PC-3 (cell line): ENCODE results near the gene TMEM163. TPM values are rescaled to one million over a fixed set of nuclear protein-coding genes. Genes with fewer than 3 reads are reported as not detected.

ENCODE experiments used
- ATAC-seq: fragments of 200-7000 bp; cut with Tn5 transposase; 2 replicates; pipeline ENCODE4 v1.9.1; 2020; ENCODE audit warnings: mild to moderate bottlenecking, moderate library complexity
- BruUV-seq: library from RNA; stranded (reverse); fragments of 400-500 nt; replicated peaks from 2 replicates; lab custom pipeline; 2021; lab: Mats Ljungman, UMichigan
- CTCF ChIA-PET: fragments of 300-600 bp; sonication (Branson Sonifier 250); formaldehyde crosslinking; loops from one replicate; lab custom pipeline; 2022; ENCODE audit warnings: antibody characterized with exemption; lab: Charles Lee
- POLR2A ChIA-PET: fragments of 300-600 bp; sonication (Branson Sonifier 250); formaldehyde crosslinking; loops from one replicate; lab custom pipeline; 2022; ENCODE audit warnings: antibody characterized with exemption; ENCODE audit not compliant: unreplicated experiment; lab: Charles Lee
- DNase-seq: peaks from one replicate; pipeline ENCODE4 v3.0.0-alpha.2; 2015
- H2AFZ ChIP-seq: fragments of 300-600 bp; sonication (generic); 2 replicates; pipeline ENCODE4 v1.6.0; 2016; ENCODE audit warnings: antibody characterized with exemption, low read length
- H3F3A ChIP-seq: fragments of 300-600 bp; sonication (generic); one replicate; pipeline ENCODE4 v1.6.0; 2017; ENCODE audit warnings: antibody characterized with exemption, low read length, control low read depth, mild to moderate bottlenecking; ENCODE audit not compliant: unreplicated experiment
- H3K27ac ChIP-seq: fragments of 300-600 bp; sonication (generic); 2 replicates; pipeline ENCODE4 v1.5.1; 2016; ENCODE audit warnings: mild to moderate bottlenecking, low read length
- H3K27me3 ChIP-seq: fragments of 300-600 bp; sonication (generic); 2 replicates; pipeline ENCODE4 v1.6.1; 2016; ENCODE audit warnings: low read length, mixed read lengths
- H3K36me3 ChIP-seq: fragments of 300-600 bp; sonication (generic); 2 replicates; pipeline ENCODE4 v1.6.1; 2016; ENCODE audit warnings: low read depth, mixed run types, low read length, mixed read lengths
- H3K4me1 ChIP-seq: fragments of 300-600 bp; sonication (generic); 2 replicates; pipeline ENCODE4 v1.5.1; 2016; ENCODE audit warnings: low read length; ENCODE audit not compliant: insufficient read depth
- H3K4me2 ChIP-seq: fragments of 300-600 bp; sonication (generic); 2 replicates; pipeline ENCODE4 v1.6.0; 2016; ENCODE audit warnings: low read length
- H3K4me3 ChIP-seq: fragments of 300-600 bp; sonication (generic); 2 replicates; pipeline ENCODE4 v1.5.1; 2016; ENCODE audit warnings: mild to moderate bottlenecking, low read length, mixed read lengths
- H3K79me2 ChIP-seq: fragments of 300-600 bp; sonication (generic); 2 replicates; pipeline ENCODE4 v1.6.1; 2017; ENCODE audit warnings: low read length, mixed read lengths
- H3K9ac ChIP-seq: fragments of 300-600 bp; sonication (generic); 2 replicates; pipeline ENCODE4 v1.6.0; 2016; ENCODE audit warnings: mild to moderate bottlenecking, low read length
- H3K9me2 ChIP-seq: fragments of 300-600 bp; sonication (generic); replicated peaks from 2 replicates; pipeline ENCODE4 v1.6.1; 2016; ENCODE audit warnings: mixed run types, low read length, mixed read lengths
- H3K9me3 ChIP-seq: fragments of 300-600 bp; sonication (generic); 2 replicates; pipeline ENCODE4 v1.6.1; 2016; ENCODE audit warnings: low read length, mixed read lengths
- H4K20me1 ChIP-seq: fragments of 300-600 bp; sonication (generic); 2 replicates; pipeline ENCODE4 v1.6.1; 2016; ENCODE audit warnings: low read length, mixed read lengths
- CTCF ChIP-seq: fragments of 300-600 bp; sonication (generic); conservative IDR thresholded peaks from 2 replicates; pipeline ENCODE4 v1.5.1; 2017; ENCODE audit warnings: antibody characterized with exemption, low read depth, mild to moderate bottlenecking, low read length
- EZH2 ChIP-seq: fragments of 300-600 bp; sonication (generic); IDR thresholded peaks from one replicate; pipeline ENCODE4 v1.6.1; 2017; ENCODE audit warnings: antibody characterized with exemption, mild to moderate bottlenecking, low read length; ENCODE audit not compliant: unreplicated experiment
- EZH2phosphoT487 ChIP-seq: fragments of 300-600 bp; sonication (generic); IDR thresholded peaks from 2 replicates; pipeline ENCODE4 v1.6.1; 2018; ENCODE audit warnings: mild to moderate bottlenecking, antibody characterized with exemption, low read length, borderline replicate concordance
- intact Hi-C: fragments of 100-400 bp; cut with micrococcal nuclease; formaldehyde crosslinking; loops from 2 replicates; pipeline ENCODE4 v1.9.0; 2023
- total RNA-seq: library from RNA; depleted of rRNA; stranded (reverse); fragments of >200 nt; gene quantifications from 2 replicates; pipeline ENCODE4 v1.2.3, GENCODE V29; 2014

TMEM163 gene
- total RNA-seq, 1 experiment from 2014 or later, result 0.47 TPM

GRCh38 chr2:134465228-134466105, 253.3 kb downstream of the TMEM163 start:
- intact Hi-C loops, result no loop called here
- no peak for TF ChIP-seq EZH2
- TF ChIP-seq EZH2phosphoT487, result no peak
- TF ChIP-seq CTCF, result no peak

GRCh38 chr2:134463699-134464022, 255.1 kb downstream of the TMEM163 start:
- ChIA-PET POLR2A (no interaction called here), CTCF (no interaction called here)
- no TSS peak for BruUV-seq
- Histone ChIP-seq H3K4me3 (no peak overlapping the region), H3K36me3 (no peaks in the 10 kb centered on the region), H3K4me2 (no peak overlapping the region), H3K79me2 (no peaks in the 10 kb centered on the region), H3K9me3 (no peaks in the 10 kb centered on the region), H2AFZ (no peak overlapping the region), H3K4me1 (no peaks in the 10 kb centered on the region), H4K20me1 (no peaks in the 10 kb centered on the region), H3K9me2 (no peaks in the 10 kb centered on the region), H3F3A (no peaks in the 10 kb centered on the region), H3K9ac (no peak overlapping the region), H3K27me3 (no peaks in the 10 kb centered on the region), H3K27ac (no peak overlapping the region)
- DNase-seq (no peak), ATAC-seq (no peak)
- no peak for TF ChIP-seq CTCF
- TF ChIP-seq EZH2, result no peak
- no peak for TF ChIP-seq EZH2phosphoT487
- intact Hi-C loops, result no loop called here

More at GRCh38 chr2:134465228-134466105, 253.3 kb downstream of the TMEM163 start:
- Histone ChIP-seq H3K36me3 (no peaks in the 10 kb centered on the region), H3K9me2 (no peaks in the 10 kb centered on the region), H3K27ac (no peak overlapping the region), H4K20me1 (no peaks in the 10 kb centered on the region), H3K79me2 (no peaks in the 10 kb centered on the region), H3K4me2 (no peak overlapping the region), H3K9me3 (no peaks in the 10 kb centered on the region), H2AFZ (no peak overlapping the region), H3F3A (no peaks in the 10 kb centered on the region), H3K27me3 (no peaks in the 10 kb centered on the region), H3K9ac (no peak overlapping the region), H3K4me3 (no peak overlapping the region), H3K4me1 (no peaks in the 10 kb centered on the region)
- CTCF ChIA-PET, result no interaction called here
- ATAC-seq, result no peak
- no peak for DNase-seq
- POLR2A ChIA-PET, result no interaction called here
- BruUV-seq, result no TSS peak
